ENCODE measurements around the gene FBXL16. TPM values are rescaled to one million over a fixed set of nuclear protein-coding genes. Genes with fewer than 3 reads are reported as not detected.
A peak's percentile ranks its signal among the peaks of the same experiment; 100 is the strongest.

FBXL16 gene
- total RNA-seq, 4 donors from 2014 or later, result 0.21 to 0.37 TPM; not detected in 2

DNA sequence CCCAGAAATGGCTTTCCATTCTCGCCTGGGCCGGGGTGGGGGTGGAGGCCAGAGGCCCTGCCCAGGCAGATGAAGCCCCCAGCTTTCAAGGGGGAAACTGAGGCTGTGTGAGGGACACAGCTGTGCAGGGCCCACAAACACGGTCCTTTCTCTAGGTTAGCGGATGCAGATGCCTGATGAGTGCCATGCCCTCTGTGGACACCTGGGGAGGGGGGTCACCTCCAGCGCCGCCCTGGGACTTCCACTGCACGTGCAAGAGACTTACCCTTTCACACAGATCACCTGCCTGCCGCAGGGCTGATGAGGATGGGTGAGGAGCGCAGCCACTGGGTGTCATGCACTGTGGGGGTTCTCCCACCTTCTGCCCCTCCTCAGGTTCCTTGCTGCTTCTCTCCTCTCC is 12.8 kb upstream of the FBXL16 start:
- TF ChIP-seq, protein P1, sequence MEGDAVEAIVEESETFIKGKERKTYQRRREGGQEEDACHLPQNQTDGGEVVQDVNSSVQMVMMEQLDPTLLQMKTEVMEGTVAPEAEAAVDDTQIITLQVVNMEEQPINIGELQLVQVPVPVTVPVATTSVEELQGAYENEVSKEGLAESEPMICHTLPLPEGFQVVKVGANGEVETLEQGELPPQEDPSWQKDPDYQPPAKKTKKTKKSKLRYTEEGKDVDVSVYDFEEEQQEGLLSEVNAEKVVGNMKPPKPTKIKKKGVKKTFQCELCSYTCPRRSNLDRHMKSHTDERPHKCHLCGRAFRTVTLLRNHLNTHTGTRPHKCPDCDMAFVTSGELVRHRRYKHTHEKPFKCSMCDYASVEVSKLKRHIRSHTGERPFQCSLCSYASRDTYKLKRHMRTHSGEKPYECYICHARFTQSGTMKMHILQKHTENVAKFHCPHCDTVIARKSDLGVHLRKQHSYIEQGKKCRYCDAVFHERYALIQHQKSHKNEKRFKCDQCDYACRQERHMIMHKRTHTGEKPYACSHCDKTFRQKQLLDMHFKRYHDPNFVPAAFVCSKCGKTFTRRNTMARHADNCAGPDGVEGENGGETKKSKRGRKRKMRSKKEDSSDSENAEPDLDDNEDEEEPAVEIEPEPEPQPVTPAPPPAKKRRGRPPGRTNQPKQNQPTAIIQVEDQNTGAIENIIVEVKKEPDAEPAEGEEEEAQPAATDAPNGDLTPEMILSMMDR (IDR thresholded peaks at IDR 0.05), result no peak
- no peak for TF ChIP-seq POLR2A (IDR thresholded peaks at IDR 0.05)
- Histone ChIP-seq H3K27me3 (no peaks in the 10 kb centered on the region), H3K4me1 (peaks cover 5 to 29% of the 10 kb centered on the region in 2 donors), H3K9me3 (no peaks in the 10 kb centered on the region), H3K36me3 (no peaks in the 10 kb centered on the region), H3K27ac (no peak overlapping the region), H3K4me3 (no peak overlapping the region)
- intact Hi-C loops (cut with DNase I; ENCODE audit: low total_unique reads), result no loop called here
- no peak for DNase-seq

DNA sequence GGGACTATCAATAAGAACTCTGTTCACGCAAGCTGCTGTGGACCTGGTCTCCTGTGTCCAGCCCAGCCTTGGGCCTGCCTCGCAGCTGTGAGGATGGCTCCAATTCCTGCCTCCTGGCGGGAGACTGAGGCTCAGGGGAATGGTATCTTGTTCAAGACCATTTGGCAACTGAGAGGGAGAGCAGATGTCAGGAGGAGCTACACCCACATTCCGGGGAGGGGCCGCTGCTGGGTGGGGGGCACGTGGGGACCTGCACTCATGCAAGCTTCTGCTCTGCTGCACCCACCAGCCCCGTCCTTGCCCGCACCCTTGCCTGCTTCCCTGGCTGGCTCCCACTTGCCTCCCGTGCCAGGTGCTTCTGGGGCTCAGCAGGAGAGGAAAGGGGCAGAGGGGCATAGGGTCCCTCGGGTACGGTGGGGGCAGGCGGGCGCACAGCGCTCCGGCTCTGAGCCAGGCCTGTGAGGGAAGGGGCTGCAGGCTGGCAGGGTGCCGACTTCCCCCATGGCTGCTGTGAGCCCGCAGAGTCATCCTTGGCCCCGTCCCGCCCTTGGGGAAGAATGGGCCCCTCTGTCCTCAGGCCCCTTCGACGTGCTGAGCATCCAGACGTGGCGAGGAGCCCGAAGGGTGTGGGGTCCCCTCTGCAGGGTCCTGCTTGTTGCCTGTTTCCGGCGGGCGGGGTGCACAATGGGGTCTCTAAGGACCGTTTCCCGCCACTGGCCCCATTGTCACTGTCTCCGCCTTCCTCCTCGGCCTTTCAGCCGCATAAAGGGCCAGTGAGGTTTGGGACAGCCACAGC is 12.0 kb upstream of the FBXL16 start:
- H3K27me3 ChIP-seq, result no peaks in the 10 kb centered on the region
- no peak overlapping the region for H3K27ac ChIP-seq
- DNase-seq, result no peak
- no peaks in the 10 kb centered on the region for H3K36me3 ChIP-seq
- H3K4me3 ChIP-seq, result no peak overlapping the region
- TF ChIP-seq POLR2A (IDR thresholded peaks at IDR 0.05), result no peak
- TF ChIP-seq, protein P1 (IDR thresholded peaks at IDR 0.05), result no peak
- H3K9me3 ChIP-seq, result no peaks in the 10 kb centered on the region
- H3K4me1 ChIP-seq, result peaks cover 5 to 29% of the 10 kb centered on the region in 2 donors
- intact Hi-C loops (cut with DNase I; ENCODE audit: low total_unique reads), result no loop called here

DNA sequence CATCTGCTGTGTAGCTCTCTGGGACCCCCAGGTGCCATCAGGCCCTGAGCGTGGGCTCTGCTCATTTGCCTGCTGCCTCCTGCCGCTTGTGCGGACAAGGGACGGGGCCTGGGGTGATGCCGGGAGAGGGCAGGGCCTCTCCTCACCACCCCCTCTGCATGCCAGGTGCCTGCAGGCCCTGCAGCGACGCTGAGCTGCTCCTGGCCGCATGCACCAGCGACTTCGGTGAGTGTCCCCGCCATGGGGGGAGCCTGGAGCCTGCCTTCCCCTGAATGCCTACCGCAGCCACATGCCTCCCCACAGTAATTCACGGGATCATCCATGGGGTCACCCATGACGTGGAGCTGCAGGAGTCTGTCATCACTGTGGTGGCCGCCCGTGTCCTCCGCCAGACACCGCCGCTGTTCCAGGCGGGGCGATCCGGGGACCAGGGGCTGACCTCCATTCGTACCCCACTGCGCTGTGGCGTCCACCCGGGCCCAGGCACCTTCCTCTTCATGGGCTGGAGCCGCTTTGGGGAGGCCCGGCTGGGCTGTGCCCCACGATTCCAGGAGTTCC is 11.2 kb upstream of the FBXL16 start:
- Histone ChIP-seq H3K4me3 (no peak overlapping the region), H3K4me1 (peaks cover 5 to 27% of the 10 kb centered on the region in 2 donors), H3K27ac (no peak overlapping the region), H3K27me3 (no peaks in the 10 kb centered on the region), H3K9me3 (no peaks in the 10 kb centered on the region), H3K36me3 (no peaks in the 10 kb centered on the region)
- intact Hi-C loops (cut with DNase I; ENCODE audit: low total_unique reads), result no loop called here
- TF ChIP-seq, protein P1 (IDR thresholded peaks at IDR 0.05), result no peak
- no peak for TF ChIP-seq POLR2A (IDR thresholded peaks at IDR 0.05)
- DNase-seq, result no peak

DNA sequence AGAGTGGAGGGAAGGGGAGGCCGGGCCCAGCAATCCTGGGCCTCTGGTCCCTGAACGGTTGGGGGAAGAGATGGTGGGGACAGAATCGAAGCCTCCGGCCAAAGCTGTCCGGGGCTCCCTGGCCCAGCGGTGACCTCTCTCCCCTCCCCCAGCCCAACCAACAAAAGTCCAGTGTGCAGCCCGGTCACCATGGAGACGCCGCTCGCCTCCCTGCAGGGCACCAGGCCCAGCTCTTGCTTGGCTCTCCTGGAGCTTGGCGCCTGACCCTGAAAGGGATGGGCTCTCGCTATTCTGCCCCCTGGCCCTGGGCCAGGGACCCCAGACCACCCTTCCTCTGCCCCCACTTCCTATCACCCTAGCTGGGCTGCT is 10.6 kb upstream of the FBXL16 start:
- Histone ChIP-seq H3K36me3 (no peaks in the 10 kb centered on the region), H3K4me1 (peaks cover 5 to 22% of the 10 kb centered on the region in 2 donors), H3K27me3 (peaks cover 2 to 6% of the 10 kb centered on the region in 2 donors), H3K9me3 (no peaks in the 10 kb centered on the region), H3K4me3 (peak overlapping the region in 1 of 2 donors; percentile 52), H3K27ac (no peak overlapping the region)
- intact Hi-C loops (cut with DNase I; ENCODE audit: low total_unique reads), result no loop called here
- DNase-seq, result no peak
- TF ChIP-seq, protein P1 (IDR thresholded peaks at IDR 0.05), result no peak
- no peak for TF ChIP-seq POLR2A (IDR thresholded peaks at IDR 0.05)

DNA sequence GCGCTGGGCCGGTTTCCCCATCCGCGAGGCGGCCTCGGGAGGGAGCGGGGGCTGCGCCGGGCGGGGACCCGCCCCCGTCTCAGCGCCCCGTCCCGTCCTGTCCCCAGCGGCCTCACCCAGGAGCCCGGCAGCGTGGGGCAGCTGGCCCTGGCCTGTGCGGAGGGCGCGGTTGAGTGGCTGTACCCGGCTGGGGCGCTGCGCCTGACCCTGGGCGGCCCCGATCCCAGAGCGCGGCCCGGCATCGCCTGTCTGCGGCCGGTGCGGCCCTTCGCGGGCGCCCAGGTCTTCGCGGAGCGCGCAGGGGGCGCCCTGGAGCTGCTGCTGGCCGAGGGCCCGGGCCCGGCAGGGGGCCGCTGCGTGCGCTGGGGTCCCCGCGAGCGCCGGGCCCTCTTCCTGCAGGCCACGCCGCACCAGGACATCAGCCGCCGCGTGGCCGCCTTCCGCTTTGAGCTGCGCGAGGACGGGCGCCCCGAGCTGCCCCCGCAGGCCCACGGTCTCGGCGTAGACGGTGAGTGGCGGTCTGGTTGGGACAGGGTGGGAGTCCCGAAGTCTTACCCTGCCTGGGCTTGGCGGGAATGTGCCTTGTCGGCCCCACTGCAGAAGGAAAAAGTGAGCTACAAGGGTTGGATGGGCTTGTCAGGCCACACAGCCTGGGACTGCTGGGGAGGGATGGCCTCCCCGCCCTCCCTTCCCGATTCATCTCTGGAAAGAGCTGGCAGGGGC is 10.0 kb upstream of the FBXL16 start:
- Histone ChIP-seq H3K4me3 (peak overlapping the region; percentile 36 to 52), H3K27me3 (peaks cover 7 to 11% of the 10 kb centered on the region in 2 donors), H3K9me3 (no peaks in the 10 kb centered on the region), H3K36me3 (no peaks in the 10 kb centered on the region), H3K4me1 (peaks cover 5 to 22% of the 10 kb centered on the region in 2 donors), H3K27ac (no peak overlapping the region)
- TF ChIP-seq, protein P1 (IDR thresholded peaks at IDR 0.05), result no peak
- peak in 1 of 2 donors; percentile 2 for TF ChIP-seq POLR2A (IDR thresholded peaks at IDR 0.05)
- intact Hi-C loops (cut with DNase I; ENCODE audit: low total_unique reads), result no loop called here
- DNase-seq, result no peak
